Activated naive CD8-positive, alpha-beta T cell treated with anti-CD3 and anti-CD28 coated beads, Interleukin-2, amount 50 U/mL, for 24 hours (primary cell): Measurements from ENCODE around the gene DNAJC28.
A peak's percentile ranks its signal among the peaks of the same experiment; 100 is the strongest.
"Not testable (repeated sequence)": the region's sequence is repeated elsewhere in the genome, so short reads cannot be mapped to it uniquely, and the experiment has no call there.

Experiments
- ATAC-seq: fragments of 150-1000 bp; cut with Tn5 transposase; one replicate; pipeline ENCODE4 v1.10.0; 2021
- DNase-seq: peaks from one replicate; pipeline ENCODE4 v3.0.0; 2021
- H3K27ac Mint-ChIP-seq: one replicate; pipeline ENCODE4 v1.8.0; 2021; ENCODE audit warnings: mild to moderate bottlenecking, mixed read lengths
- H3K27me3 Mint-ChIP-seq: one replicate; pipeline ENCODE4 v1.8.0; 2021; ENCODE audit warnings: mixed read lengths
- H3K36me3 Mint-ChIP-seq: one replicate; pipeline ENCODE4 v1.8.0; 2021; ENCODE audit warnings: low read depth, mixed read lengths
- H3K4me1 Mint-ChIP-seq: one replicate; pipeline ENCODE4 v1.8.0; 2021; ENCODE audit warnings: mixed read lengths
- H3K4me3 Mint-ChIP-seq: one replicate; pipeline ENCODE4 v1.8.0; 2021; ENCODE audit warnings: mild to moderate bottlenecking, moderate library complexity, mixed read lengths
- H3K9me3 Mint-ChIP-seq: one replicate; pipeline ENCODE4 v1.8.0; 2021; ENCODE audit warnings: mixed read lengths

The DNAJC28 gene, protein sequence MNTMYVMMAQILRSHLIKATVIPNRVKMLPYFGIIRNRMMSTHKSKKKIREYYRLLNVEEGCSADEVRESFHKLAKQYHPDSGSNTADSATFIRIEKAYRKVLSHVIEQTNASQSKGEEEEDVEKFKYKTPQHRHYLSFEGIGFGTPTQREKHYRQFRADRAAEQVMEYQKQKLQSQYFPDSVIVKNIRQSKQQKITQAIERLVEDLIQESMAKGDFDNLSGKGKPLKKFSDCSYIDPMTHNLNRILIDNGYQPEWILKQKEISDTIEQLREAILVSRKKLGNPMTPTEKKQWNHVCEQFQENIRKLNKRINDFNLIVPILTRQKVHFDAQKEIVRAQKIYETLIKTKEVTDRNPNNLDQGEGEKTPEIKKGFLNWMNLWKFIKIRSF

DNA sequence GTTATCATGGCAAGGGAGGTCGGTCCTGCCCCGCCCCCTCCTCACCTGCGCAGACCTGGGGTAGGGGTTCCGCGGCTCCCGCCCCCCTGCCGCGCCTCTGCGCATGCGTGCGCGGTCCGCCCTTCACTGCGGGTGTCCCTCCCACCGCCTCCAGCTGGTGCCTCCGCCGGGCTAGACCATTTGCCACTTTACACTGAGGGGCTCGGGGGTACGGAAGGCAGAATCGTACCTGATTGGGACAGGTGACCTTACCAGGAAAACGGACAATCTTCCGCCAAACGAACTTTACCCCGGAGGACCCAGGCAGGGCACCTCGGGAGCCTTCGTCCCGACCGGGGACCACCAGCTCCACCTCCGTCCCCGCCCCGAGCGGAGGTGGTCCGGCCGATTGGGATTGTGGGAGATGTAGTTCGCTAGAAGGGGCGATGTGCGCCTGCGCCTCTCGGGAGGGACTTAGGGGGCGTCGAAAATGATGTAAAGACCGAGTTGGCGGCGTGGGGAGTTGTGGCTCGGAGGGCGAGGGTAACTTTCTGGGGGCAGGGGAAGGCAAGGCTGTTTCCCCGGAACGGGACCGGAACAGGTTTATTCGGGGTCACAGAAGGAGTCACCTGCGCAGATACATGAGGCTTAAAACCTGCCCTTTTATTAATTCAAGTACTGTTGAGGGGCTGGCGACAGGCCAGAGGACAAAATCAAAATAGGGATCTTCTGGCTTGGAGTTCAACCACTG, at the start of gene DNAJC28:
Gene DNAJC28 (minus strand): TSS at position 344 of the 730 bp plus-strand sequence. CDS start 2,323 bp downstream, outside the sequence.
- H3K36me3 Mint-ChIP-seq, result no peaks in the 10 kb centered on the region
- H3K4me3 Mint-ChIP-seq, result peak within 1 kb of the TSS; percentile 87
- H3K4me1 Mint-ChIP-seq, result peaks cover 10% of the 10 kb centered on the region
- peak within 1 kb of the TSS; percentile 91 for H3K27ac Mint-ChIP-seq
- no peaks in the 10 kb centered on the region for H3K9me3 Mint-ChIP-seq
- peak; percentile 99 for ATAC-seq
- DNase-seq, result peak; percentile 96
- peaks cover 1% of the 10 kb centered on the region for H3K27me3 Mint-ChIP-seq

DNA sequence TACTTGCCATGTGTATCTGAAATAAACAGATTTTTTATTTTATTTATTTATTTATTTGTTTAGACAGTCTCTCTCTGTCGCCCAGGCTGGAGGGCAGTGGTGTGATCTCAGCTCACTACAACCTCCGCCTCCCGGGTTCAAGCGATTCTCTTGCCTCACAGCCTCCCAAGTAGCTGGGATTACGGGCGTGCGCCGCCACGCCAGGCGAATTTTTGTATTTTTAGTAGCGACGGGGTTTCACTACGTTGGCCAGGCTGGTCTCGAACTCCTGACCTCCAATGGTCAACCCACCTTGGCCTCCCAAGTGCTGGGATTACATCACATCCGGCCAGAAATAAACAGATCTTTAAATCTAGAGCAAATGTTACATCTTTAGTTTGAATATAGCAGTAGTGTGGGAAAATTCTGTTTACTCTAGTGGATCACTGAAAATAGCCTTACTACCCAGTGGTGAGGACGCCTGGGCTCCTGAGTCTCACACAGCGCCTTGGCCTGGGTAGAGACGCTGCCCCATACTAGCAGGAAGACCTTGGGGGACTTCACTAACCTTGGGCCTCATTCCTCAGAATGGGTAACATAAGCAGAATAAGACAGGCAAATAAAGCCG, 49.7 kb upstream of the DNAJC28 start:
- Mint-ChIP-seq H3K4me3 (peak overlapping the region; percentile 92), H3K27ac (peak overlapping the region; percentile 98), H3K4me1 (peaks cover 53% of the 10 kb centered on the region), H3K36me3 (peaks cover 73% of the 10 kb centered on the region), H3K27me3 (no peaks in the 10 kb centered on the region), H3K9me3 (no peaks in the 10 kb centered on the region)
- DNase-seq (peak; percentile 30), ATAC-seq (no peak)

DNA sequence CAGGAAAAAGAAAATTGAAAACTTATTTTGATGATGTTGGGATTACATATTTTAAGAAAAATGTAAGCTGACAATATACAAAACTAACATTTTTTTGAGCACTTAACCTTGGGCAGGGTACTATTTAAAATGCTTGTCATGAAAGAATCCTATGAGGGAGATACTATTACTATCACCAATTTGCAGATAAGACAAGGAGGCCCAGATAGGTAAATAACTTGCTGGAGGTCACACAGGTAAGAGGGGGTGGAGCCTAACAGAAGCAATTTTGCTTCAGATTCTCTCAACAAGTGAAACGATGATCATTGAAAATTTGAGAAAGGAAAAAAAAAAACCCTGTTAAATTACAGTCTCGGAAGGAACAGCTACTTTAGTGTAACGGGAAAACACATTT, 49.2 kb upstream of the DNAJC28 start:
- no peaks in the 10 kb centered on the region for H3K9me3 Mint-ChIP-seq
- H3K4me1 Mint-ChIP-seq, result peaks cover 48% of the 10 kb centered on the region
- peak overlapping the region; percentile 92 for H3K4me3 Mint-ChIP-seq
- DNase-seq (no peak), ATAC-seq (no peak)
- H3K27me3 Mint-ChIP-seq, result no peaks in the 10 kb centered on the region
- peak overlapping the region; percentile 98 for H3K27ac Mint-ChIP-seq
- peaks cover 68% of the 10 kb centered on the region for H3K36me3 Mint-ChIP-seq

DNA sequence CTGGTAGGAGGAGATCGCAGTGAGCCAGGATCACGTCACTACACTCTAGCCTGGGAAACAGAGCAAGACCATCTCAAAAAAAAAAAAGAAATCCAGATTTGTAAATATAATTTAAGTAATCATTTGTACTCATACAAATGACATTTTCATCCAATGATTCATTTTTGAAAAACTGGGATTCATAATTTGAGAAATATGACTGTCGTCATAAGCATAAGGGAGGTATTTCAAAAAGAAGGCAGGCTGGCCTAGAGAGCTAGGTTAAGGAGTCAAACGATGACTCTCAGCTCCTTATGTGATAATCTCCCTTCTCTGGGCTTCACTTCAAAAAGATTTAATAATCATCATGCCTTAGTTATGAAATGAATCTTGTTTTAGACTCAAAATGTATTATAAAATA, 48.1 kb upstream of the DNAJC28 start:
- ATAC-seq, result no peak
- no peak for DNase-seq
- Mint-ChIP-seq H3K27me3 (no peaks in the 10 kb centered on the region), H3K36me3 (peaks cover 73% of the 10 kb centered on the region), H3K9me3 (no peaks in the 10 kb centered on the region), H3K4me1 (peaks cover 38% of the 10 kb centered on the region), H3K4me3 (peak overlapping the region; percentile 92), H3K27ac (no peak overlapping the region)

DNA sequence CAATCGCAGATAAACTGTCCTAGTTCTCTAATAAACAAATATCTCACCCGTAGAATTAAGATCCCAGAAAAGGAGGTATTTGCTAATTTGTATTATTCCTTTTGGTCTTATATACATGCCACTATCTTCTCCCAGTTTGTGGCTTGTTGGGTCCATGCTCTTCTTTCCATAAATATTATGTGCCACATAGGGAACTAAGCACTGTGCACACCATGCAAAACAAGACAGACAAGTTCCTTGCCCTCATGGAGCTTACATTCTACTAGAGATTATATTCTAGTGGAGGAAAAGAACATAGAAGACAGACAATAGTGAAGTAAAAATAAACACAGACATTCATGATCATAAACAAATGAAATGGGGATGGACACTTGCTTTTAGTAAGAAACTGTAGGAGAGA, 45.7 kb upstream of the DNAJC28 start:
- H3K27me3 Mint-ChIP-seq, result no peaks in the 10 kb centered on the region
- no peak for ATAC-seq
- peaks cover 28% of the 10 kb centered on the region for H3K4me1 Mint-ChIP-seq
- no peak for DNase-seq
- peaks cover 68% of the 10 kb centered on the region for H3K36me3 Mint-ChIP-seq
- peak overlapping the region; percentile 37 for H3K27ac Mint-ChIP-seq
- no peaks in the 10 kb centered on the region for H3K9me3 Mint-ChIP-seq
- no peak overlapping the region for H3K4me3 Mint-ChIP-seq

DNA sequence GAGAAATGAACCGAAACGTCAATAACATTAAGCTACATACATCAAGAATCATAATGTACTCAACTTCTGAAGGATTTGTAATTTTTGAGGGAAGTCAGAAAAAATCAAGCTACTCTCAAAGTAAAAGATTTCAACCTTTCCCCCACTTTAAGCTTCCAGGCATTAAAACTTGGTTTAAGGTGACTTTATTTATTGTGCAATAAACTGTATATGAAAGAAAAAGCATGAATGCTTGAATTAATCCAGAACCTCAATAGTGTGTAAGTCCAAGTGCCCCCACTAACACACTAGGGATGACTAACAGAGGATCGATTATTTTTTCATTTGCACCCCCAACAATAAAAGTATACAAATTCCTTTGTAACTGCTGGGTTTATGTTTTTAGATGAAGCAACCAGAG, 39.5 kb upstream of the DNAJC28 start:
- Mint-ChIP-seq H3K9me3 (no peaks in the 10 kb centered on the region), H3K4me3 (no peak overlapping the region), H3K27ac (no peak overlapping the region), H3K27me3 (no peaks in the 10 kb centered on the region), H3K4me1 (no peaks in the 10 kb centered on the region), H3K36me3 (peaks cover 63% of the 10 kb centered on the region)
- no peak for ATAC-seq
- no peak for DNase-seq

DNA sequence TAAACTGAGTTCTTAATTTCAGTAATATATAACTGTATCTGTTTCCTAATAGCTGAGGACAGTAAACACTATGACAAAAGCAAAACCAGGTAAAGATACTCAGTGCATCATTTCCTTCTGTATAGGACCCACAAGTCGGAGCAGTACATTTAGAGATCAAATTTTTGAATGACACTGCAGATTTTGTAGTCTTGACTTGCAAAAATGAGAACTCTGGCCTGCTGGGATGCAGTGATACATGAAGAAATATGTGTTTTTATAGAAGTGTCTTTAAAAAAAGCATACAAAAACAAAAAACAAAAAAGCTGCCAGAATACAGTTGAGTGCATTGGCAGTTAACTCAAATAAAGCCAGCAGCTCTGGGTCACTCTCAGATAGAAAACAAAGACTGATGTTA, 31.4 kb upstream of the DNAJC28 start:
- DNase-seq, result no peak
- peaks cover 54% of the 10 kb centered on the region for H3K36me3 Mint-ChIP-seq
- ATAC-seq, result no peak
- no peaks in the 10 kb centered on the region for H3K9me3 Mint-ChIP-seq
- H3K27me3 Mint-ChIP-seq, result no peaks in the 10 kb centered on the region
- H3K4me1 Mint-ChIP-seq, result no peaks in the 10 kb centered on the region
- no peak overlapping the region for H3K27ac Mint-ChIP-seq
- no peak overlapping the region for H3K4me3 Mint-ChIP-seq

DNA sequence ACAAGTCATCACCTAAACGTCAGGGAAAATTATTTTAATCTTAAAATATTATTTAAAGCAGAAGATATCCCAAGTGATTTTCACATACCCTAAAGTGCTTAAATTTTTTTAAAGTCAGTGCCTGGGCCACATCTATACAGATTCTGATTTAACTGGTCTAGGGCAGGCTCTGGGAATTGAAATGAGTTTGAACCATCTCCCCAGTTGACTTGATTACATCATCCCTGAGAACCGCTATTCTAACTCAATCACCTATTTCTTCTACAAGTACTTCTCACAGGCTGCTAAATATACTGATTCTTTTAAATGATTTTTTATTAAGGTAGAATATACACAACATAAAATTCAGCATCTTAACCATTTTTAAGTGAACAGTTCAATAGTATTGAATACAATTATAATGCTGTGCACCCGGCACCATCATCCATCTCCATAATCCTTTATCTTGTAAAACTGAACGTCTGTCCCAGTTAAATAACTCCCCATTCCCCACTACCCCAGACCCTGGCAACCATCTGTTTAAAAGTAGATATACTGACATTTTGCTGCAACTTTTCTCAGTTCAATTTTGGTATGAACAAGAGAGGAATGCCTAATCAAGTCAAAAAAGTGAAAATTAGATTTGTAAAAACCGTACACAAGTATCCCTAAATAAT, 30.9 kb upstream of the DNAJC28 start:
- H3K27me3 Mint-ChIP-seq, result no peaks in the 10 kb centered on the region
- H3K4me1 Mint-ChIP-seq, result no peaks in the 10 kb centered on the region
- DNase-seq (no peak), ATAC-seq (no peak)
- H3K36me3 Mint-ChIP-seq, result peaks cover 55% of the 10 kb centered on the region
- H3K27ac Mint-ChIP-seq, result no peak overlapping the region
- H3K4me3 Mint-ChIP-seq, result no peak overlapping the region
- H3K9me3 Mint-ChIP-seq, result no peaks in the 10 kb centered on the region

DNA sequence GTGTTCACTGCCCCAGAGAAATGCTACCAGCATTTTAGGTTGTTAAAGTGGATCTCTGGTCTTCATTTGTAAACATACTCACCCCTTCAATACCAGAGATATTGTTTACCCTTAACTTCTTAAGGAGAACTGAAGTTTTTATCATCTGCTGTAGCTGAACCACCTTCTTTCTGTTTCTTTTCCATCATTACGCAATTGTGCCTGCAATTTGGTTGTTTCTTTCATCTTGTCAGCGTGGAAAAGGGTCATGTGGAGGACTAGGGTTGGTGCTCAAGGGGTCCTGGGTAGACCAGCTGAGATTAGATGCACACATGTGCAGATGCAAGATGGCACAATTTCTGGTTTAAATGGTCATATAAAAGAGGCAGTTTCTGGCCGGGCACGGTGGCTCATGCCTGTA, 27.4 kb upstream of the DNAJC28 start:
- DNase-seq (no peak), ATAC-seq (no peak)
- no peak overlapping the region for H3K27ac Mint-ChIP-seq
- H3K4me3 Mint-ChIP-seq, result no peak overlapping the region
- peaks cover 62% of the 10 kb centered on the region for H3K36me3 Mint-ChIP-seq
- H3K4me1 Mint-ChIP-seq, result peaks cover 6% of the 10 kb centered on the region
- H3K27me3 Mint-ChIP-seq, result no peaks in the 10 kb centered on the region
- H3K9me3 Mint-ChIP-seq, result no peaks in the 10 kb centered on the region

DNA sequence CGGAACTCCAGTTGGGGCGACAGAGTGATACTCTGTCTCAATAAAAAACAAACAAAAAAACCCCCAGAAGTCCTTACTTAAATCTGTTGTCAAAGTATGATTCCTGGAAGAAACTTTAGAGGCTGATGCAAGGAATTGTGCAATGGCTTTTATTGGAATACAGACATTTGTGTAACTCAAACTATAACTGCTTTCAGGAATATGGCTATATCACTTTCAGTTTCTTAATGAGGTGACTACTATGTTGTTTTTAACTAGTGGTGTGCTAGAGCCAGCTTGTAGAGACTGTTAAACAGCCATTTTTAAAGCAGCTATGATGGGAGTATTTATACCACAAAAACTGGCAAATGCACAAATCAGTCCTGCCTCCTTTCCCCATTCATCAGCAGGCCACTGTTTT, 22.7 kb upstream of the DNAJC28 start:
- DNase-seq (no peak), ATAC-seq (no peak)
- H3K27ac Mint-ChIP-seq, result no peak overlapping the region
- no peak overlapping the region for H3K4me3 Mint-ChIP-seq
- peaks cover 65% of the 10 kb centered on the region for H3K36me3 Mint-ChIP-seq
- H3K4me1 Mint-ChIP-seq, result peaks cover 6% of the 10 kb centered on the region
- no peaks in the 10 kb centered on the region for H3K9me3 Mint-ChIP-seq
- no peaks in the 10 kb centered on the region for H3K27me3 Mint-ChIP-seq

DNA sequence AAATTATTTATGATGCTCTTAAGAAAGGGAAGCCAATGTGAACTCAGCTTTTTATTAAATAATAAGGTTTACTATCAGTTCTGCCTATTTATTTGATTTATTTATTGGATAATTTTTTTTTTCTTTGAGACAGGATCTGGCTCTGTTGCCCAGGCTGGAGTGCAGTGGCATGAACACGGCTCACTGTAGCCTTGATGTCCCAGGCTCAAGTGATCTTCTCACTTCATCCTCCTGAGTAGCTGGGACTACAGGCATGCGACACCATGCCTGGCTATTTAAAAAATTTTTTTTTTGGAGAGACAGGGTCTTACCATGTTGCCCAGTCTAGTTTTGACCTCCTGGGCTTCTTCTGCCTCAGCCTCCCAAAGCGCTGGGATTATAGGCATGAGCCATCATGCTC, 21.0 kb upstream of the DNAJC28 start:
- Mint-ChIP-seq H3K36me3 (peaks cover 68% of the 10 kb centered on the region), H3K4me3 (no peak overlapping the region)

DNA sequence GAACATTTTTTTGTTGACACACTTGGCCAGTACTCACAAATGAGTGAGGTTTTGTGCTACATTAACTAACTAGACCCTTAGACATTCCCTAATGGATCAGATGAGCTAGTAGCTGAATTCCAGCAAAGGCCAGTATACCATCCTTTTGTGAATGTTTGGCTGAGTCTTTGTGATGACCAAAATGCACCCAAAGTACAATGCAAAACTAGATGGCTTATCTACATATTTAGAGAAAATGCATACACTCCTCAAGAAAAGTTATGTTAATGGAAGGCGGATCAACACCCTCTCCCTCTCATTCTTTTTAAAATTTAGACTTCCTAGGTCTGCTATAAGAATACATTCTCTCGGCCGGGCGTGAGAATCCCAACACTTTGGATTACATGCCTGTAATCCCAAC, 20.1 kb upstream of the DNAJC28 start:
- no peak for DNase-seq
- H3K4me1 Mint-ChIP-seq, result peaks cover 6% of the 10 kb centered on the region
- peaks cover 68% of the 10 kb centered on the region for H3K36me3 Mint-ChIP-seq
- ATAC-seq, result no peak
- no peaks in the 10 kb centered on the region for H3K9me3 Mint-ChIP-seq
- H3K27ac Mint-ChIP-seq, result no peak overlapping the region
- H3K27me3 Mint-ChIP-seq, result no peaks in the 10 kb centered on the region
- no peak overlapping the region for H3K4me3 Mint-ChIP-seq

More for the DNA sequence above, 21.0 kb upstream of the DNAJC28 start:
- ATAC-seq, result no peak
- Mint-ChIP-seq H3K27ac (no peak overlapping the region), H3K4me1 (peaks cover 6% of the 10 kb centered on the region), H3K27me3 (no peaks in the 10 kb centered on the region), H3K9me3 (no peaks in the 10 kb centered on the region)
- no peak for DNase-seq

DNA sequence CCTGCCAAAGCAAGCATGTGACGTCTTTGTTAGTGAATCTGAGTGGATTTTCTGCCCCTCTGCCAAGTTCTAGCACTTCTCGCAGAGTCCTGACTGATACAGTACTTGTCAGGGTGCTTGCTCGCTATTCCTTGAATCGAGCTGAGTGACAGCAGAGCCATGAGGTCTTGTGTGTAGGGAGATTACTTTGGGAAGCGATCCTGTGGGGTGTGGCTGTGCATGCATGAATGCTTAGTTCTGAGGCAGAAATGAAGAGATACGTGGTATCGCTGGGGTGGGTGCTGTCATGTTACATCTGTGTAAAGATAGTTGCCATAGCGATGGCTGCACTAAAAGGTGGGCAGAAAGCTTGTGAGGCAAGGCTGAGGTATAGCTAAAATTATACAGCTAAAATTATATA, 19.3 kb upstream of the DNAJC28 start:
- Mint-ChIP-seq H3K36me3 (peaks cover 66% of the 10 kb centered on the region), H3K27me3 (no peaks in the 10 kb centered on the region), H3K4me1 (peaks cover 6% of the 10 kb centered on the region), H3K27ac (no peak overlapping the region), H3K9me3 (no peaks in the 10 kb centered on the region), H3K4me3 (no peak overlapping the region)
- ATAC-seq (no peak), DNase-seq (no peak)

DNA sequence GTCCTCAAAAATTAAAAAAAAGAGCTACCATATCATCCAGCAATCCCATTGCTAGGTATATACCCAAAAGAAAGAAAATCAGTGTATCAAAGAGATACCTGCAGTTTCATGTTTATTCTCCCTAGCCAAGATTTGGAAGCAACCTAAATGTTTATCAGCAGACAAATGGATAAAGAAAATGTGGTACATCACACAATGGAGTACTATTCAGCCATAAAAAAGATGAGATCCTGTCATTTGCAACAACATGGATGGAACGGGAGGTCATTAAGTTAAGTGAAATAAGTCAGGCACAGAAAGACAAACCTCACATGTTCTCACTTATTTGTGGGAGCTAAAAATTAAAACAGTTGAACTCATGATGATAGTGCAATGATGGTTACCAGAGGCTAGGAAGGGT, 15.5 kb upstream of the DNAJC28 start:
- not testable (repeated sequence) for H3K27ac Mint-ChIP-seq, H3K27me3 Mint-ChIP-seq, DNase-seq, H3K9me3 Mint-ChIP-seq, H3K4me3 Mint-ChIP-seq, ATAC-seq, H3K4me1 Mint-ChIP-seq
- H3K36me3 Mint-ChIP-seq, result peaks cover 67% of the 10 kb centered on the region
